GM18858 (cell line): ENCODE results near the gene SP5.
"Not testable (repeated sequence)": the region's sequence is repeated elsewhere in the genome, so short reads cannot be mapped to it uniquely, and the experiment has no call there.

ENCODE experiments used
- ATAC-seq: cut with Tn5 transposase; IDR thresholded peaks from one replicate; pipeline ENCODE4 v1.9.1; 2021; ENCODE audit not compliant: unreplicated experiment

Gene SP5

DNA sequence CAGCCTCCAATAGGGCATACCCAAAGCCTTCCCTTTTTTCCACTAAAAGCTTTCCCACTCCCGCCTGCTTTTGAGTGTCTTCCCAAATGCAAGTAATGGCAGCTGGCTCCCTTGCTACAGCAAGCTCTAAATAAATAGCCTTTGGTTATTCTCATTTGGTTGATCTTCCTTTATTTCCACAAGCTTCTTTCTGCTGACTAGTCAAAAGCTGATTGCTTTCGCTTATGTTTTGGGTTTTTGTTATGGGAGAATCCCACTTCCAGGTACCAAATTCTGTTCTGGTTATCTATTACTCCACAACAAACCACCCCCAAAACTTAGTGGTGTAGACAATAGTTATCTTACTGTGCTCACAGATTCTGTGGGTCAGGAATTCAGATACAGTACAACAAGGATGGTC is 22.3 kb downstream of the SP5 start:
- ATAC-seq, result no peak

- ATAC-seq, result no peak
These were observed 22.7 kb downstream of the SP5 start for GRCh38 chr2:170737821-170738220.

GRCh38 chr2:170739048-170739447 is 23.9 kb downstream of the SP5 start:
- ATAC-seq, result no peak

DNA sequence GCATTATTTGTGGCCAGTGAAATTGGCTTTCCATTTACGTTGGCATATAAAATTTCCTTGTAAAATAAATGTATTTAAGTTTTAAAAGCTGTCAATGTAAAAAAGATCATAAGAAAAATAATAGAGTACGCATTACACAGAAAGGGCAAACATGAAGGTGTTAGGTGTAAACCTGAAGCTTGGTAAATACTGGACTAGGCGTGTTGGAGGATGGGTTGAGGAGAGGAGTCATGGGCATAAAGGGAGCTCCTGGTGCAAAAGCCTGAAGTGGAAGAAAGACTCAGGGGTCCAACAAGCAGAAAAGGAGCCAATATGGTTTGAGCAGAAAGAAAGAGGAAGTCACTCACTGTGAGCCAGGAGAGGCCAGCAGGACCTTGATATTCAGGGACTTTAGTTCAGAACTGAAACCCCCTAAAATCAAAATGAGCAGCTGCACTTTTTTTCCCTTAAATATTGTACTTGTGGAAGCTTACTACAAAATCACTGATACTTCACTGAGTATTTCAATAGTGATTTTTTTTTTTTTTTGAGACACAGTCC is 24.4 kb downstream of the SP5 start:
- no peak for ATAC-seq

DNA sequence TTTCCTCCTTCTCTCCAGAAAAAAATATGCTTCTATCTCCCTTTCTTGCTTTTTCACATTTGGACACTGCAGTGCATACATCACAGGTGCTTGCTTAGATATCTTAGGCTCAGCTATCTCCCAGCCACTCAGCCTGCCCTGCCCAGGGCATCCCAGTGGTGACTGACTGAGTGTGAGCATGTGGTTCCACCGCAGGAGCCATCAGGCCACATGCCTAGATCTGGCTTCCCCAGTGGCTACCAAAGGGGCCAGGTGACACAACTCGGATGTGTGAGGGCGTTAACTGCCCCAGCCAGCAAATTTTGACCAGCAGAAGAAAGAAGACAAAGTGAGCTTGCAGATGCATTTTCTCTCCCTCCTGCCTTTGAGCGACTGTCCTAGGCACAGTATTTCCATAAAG is 25.5 kb downstream of the SP5 start:
- ATAC-seq, result no peak

DNA sequence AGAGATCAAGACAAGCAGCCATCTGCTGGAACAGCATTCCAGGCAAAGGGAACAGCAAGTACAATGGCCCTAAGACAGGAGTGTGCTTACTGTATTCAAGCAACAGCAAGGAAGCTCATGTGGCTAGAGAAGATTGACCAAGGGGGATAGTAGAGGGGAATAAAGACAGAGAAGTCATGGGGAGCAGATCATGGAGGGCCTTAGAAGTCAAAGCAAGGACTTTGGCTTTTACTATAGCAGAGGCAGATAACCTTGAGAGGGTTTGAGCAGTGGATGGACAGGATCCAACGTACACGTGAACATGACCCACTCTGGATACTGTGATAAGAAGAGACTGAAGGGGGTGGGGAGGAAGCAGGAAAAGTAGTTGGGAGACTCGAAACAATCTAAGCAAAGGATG is 26.9 kb downstream of the SP5 start:
- no peak for ATAC-seq

DNA sequence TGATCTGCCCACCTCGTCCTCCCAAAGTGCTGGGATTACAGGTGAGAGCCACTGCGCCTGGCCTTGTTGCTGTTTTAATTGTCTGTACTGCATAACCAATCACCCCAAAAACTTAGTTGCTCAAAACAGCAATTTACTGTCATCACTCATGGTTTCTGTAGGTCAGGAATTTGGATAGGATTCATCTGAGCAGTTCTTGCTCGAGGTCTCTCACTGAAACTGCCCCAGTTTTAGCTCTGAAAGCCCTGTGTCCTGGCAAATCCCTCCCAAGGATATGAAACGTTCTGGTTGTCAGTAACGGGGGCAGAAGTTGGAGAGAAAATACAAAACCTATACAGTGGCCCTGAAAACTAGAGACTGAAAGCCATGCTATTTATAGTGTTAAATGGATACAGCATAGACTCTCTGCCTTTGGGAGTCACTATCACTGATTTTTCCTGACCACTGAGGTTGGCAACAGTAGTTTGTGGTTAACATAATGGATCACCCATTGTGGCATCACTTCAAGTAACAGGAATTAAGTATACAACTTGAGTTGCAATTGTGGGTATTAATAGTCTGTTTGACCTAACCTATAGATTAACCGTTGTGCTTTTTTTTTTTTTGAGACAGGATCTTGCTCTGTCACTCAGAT is 27.9 kb downstream of the SP5 start:
- ATAC-seq, result no peak

- ATAC-seq, result no peak
These were observed 28.5 kb downstream of the SP5 start for GRCh38 chr2:170743530-170744239.

- no peak for ATAC-seq
These were observed 29.3 kb downstream of the SP5 start for GRCh38 chr2:170744248-170745002.

- ATAC-seq, result no peak
These were observed 30.2 kb downstream of the SP5 start for GRCh38 chr2:170745305-170745704.

DNA sequence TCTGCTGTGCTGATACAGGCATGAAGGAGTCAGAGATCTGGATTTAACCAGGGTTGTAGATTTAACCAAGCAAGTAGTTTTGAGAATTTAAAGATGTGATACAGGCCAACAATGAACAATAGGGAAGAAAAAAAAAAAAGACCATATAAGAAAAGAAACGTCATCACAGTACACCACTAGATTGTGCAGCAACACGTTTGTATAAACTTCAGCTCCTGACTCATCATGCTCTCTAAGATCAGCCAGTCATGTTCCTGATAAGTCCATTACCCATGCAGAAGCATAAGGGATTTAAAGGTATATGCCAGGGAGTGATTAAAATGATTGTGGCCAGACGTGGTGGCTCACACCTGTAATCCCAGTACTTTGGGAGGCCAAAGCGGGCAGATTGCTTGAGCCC is 32.8 kb downstream of the SP5 start:
- no peak for ATAC-seq

- ATAC-seq, result not testable (repeated sequence)
These were observed 36.4 kb downstream of the SP5 start for GRCh38 chr2:170751555-170751954.

- no peak for ATAC-seq
These were observed 46.4 kb downstream of the SP5 start for GRCh38 chr2:170761572-170761971.

GRCh38 chr2:170762760-170763159 is 47.6 kb downstream of the SP5 start:
- ATAC-seq, result no peak

DNA sequence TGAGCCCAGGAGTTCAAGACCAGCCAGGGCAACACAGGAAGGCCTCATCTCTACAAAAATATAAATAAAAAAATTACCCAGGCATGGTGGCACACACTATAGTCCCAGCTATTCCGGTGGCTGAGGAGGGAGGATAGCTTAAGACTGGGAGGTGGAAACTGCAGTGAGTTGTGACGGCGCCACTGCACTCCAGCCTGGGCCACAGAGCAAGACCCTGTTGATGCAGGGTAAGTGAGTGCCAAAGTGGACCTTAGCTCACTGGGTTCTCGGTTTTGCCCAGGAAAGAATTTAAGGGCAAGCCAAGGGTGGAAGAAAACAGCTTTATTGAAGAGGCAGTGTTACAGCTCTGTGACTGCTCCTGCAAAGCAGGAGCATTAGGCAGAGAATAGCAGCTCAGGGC is 48.1 kb downstream of the SP5 start:
- ATAC-seq, result no peak

GRCh38 chr2:170764880-170765261 is 49.7 kb downstream of the SP5 start:
- ATAC-seq, result no peak

DNA sequence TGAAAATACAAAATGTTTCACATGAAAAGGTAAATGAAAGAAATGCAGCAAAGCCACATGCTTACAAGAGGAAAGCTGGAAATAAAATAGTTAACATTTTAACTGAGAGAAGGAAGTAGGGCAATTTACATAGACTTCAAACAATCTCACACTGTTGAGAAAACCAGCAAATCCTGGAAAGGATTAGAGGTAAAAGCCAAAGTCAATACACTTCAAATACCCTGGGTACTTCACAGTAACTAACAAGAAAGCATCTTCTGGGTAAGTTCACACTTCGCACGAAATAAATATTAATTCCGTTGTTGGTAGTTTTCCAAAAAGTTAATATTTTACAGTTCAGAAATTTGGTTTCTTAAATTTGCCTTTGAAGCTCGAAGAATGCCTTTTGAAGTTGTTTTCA is 51.6 kb downstream of the SP5 start:
- ATAC-seq, result no peak
